NAMALWA (cell line): ENCODE measurements around the gene TMEM145.

Experiments
- DNase-seq: peaks from one replicate; pipeline ENCODE4 v3.0.0-alpha.2; 2015; ENCODE audit warnings: low spot score

The TMEM145 gene

GRCh38 chr19:42288881-42289555 lies 24.1 kb upstream of the TMEM145 start:
- DNase-seq: no peak

GRCh38 chr19:42289556-42290041 lies 23.5 kb upstream of the TMEM145 start:
- no peak for DNase-seq

GRCh38 chr19:42290136-42290522 lies 23.0 kb upstream of the TMEM145 start:
- no peak for DNase-seq

- peak; percentile 88 for DNase-seq
These were observed 22.3 kb upstream of the TMEM145 start for GRCh38 chr19:42290523-42291434.

- DNase-seq: no peak
These were observed 21.7 kb upstream of the TMEM145 start for GRCh38 chr19:42291435-42291810.

GRCh38 chr19:42292042-42292960 lies 20.8 kb upstream of the TMEM145 start:
- no peak for DNase-seq

GRCh38 chr19:42292963-42293362 lies 20.1 kb upstream of the TMEM145 start:
- DNase-seq: no peak

- DNase-seq: no peak
These were observed 19.6 kb upstream of the TMEM145 start for GRCh38 chr19:42293540-42293939.

GRCh38 chr19:42293948-42294347 lies 19.2 kb upstream of the TMEM145 start:
- no peak for DNase-seq

GRCh38 chr19:42294471-42295137 lies 18.5 kb upstream of the TMEM145 start:
- DNase-seq: no peak

GRCh38 chr19:42295342-42295741 lies 17.8 kb upstream of the TMEM145 start:
- DNase-seq: no peak

GRCh38 chr19:42295831-42296525 lies 17.1 kb upstream of the TMEM145 start:
- peak; percentile 87 for DNase-seq

GRCh38 chr19:42297039-42297438 lies 16.1 kb upstream of the TMEM145 start:
- DNase-seq: no peak

GRCh38 chr19:42301646-42302203 lies 11.4 kb upstream of the TMEM145 start, which contains the start of gene PRR19:
PRR19 (plus strand) TSS chr19:42302132; CDS start chr19:42309585, 7,453 bp downstream.
- DNase-seq: peak; percentile 34

- DNase-seq: no peak
These were observed 10.0 kb upstream of the TMEM145 start for GRCh38 chr19:42303101-42303464.

- DNase-seq: no peak
These were observed 9.2 kb upstream of the TMEM145 start for GRCh38 chr19:42303876-42304275.

- no peak for DNase-seq
These were observed 6.5 kb upstream of the TMEM145 start for GRCh38 chr19:42306646-42307045.

- no peak for DNase-seq
These were observed 3.4 kb upstream of the TMEM145 start for GRCh38 chr19:42309686-42310085.

- DNase-seq: peak; percentile 40
These were observed 1.5 kb upstream of the TMEM145 start for GRCh38 chr19:42311657-42312056.

GRCh38 chr19:42312370-42312769 lies 739 bp upstream of the TMEM145 start:
- no peak for DNase-seq
